ENCODE results near the gene FXYD2. TPM values are rescaled to one million over a fixed set of nuclear protein-coding genes. Genes with fewer than 3 reads are reported as not detected.
"Not testable (repeated sequence)": the region's sequence is repeated elsewhere in the genome, so short reads cannot be mapped to it uniquely, and the experiment has no call there.

FXYD2 gene
- total RNA-seq, 3 donors from 2014 or later (not counting 1 experiment from before 2014, with no cell fraction given) = 0.75 to 0.78 TPM; not detected in 1

GRCh38 chr11:117814766-117815261, 9.7 kb downstream of the FXYD2 start:
- H3K4me1 ChIP-seq (ENCODE audit: control insufficient read depth, insufficient read depth, low read length) = peaks cover 50% of the 10 kb centered on the region
- H3K9me3 ChIP-seq (ENCODE audit: control insufficient read depth, insufficient read depth, low read length) = no peaks in the 10 kb centered on the region
- intact Hi-C loops (cut with micrococcal nuclease) = no loop called here
- H3K4me1 Mint-ChIP-seq = peaks cover 16 to 43% of the 10 kb centered on the region in 2 donors
- TF ChIP-seq, protein P1, sequence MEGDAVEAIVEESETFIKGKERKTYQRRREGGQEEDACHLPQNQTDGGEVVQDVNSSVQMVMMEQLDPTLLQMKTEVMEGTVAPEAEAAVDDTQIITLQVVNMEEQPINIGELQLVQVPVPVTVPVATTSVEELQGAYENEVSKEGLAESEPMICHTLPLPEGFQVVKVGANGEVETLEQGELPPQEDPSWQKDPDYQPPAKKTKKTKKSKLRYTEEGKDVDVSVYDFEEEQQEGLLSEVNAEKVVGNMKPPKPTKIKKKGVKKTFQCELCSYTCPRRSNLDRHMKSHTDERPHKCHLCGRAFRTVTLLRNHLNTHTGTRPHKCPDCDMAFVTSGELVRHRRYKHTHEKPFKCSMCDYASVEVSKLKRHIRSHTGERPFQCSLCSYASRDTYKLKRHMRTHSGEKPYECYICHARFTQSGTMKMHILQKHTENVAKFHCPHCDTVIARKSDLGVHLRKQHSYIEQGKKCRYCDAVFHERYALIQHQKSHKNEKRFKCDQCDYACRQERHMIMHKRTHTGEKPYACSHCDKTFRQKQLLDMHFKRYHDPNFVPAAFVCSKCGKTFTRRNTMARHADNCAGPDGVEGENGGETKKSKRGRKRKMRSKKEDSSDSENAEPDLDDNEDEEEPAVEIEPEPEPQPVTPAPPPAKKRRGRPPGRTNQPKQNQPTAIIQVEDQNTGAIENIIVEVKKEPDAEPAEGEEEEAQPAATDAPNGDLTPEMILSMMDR (IDR thresholded peaks at IDR 0.05) = no peak
- peak; percentile 41 to 63 (median 56) for ATAC-seq
- H3K27me3 ChIP-seq (ENCODE audit: control insufficient read depth, insufficient read depth, low read length) = no peaks in the 10 kb centered on the region
- H3K27ac ChIP-seq (ENCODE audit: low read length) = peak overlapping the region; percentile 77
- WGBS (ENCODE audit: insufficient coverage) = 7% methylated on average over 13 of the region's 14 CpGs
- H3K4me3 Mint-ChIP-seq = peak overlapping the region; percentile 75
- peak overlapping the region; percentile 68 to 90 for H3K27ac Mint-ChIP-seq
- peak; percentile 65 to 96 for DNase-seq
- peaks cover 0 to 12% of the 10 kb centered on the region in 2 donors for H3K27me3 Mint-ChIP-seq (ENCODE audit: low read depth in 2 of 2)
- no peaks in the 10 kb centered on the region for H3K9me3 Mint-ChIP-seq
- no peaks in the 10 kb centered on the region for H3K36me3 Mint-ChIP-seq
- no peaks in the 10 kb centered on the region for H3K36me3 ChIP-seq (ENCODE audit: control insufficient read depth, insufficient read depth, low read length)
- H3K4me3 ChIP-seq (ENCODE audit: low read length) = no peak overlapping the region

DNA sequence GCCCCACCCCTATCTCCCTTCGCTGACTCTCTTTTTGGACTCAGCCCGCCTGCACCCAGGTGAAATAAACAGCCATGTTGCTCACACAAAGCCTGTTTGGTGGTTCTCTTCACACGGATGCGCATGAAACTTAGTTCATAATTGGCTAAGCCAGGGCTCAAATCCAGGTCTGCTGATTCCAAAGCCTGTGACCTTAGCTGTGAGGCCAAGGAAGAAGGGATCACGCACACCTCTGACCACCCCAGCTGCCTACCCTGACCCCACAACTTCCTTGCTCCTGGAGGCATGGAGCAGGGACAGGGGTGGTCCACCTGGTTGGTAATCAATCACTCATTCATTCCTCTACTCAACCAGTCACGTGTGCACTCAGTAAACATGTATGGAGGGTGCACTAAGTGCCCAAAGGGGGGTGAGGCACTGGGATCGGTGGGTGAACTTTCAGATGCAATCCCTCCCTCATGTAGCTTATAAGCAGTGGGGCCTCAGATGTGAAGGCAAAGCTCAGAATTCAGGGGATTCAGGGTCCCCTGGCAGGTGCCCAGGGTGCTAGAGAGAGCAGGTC, 10.3 kb downstream of the FXYD2 start:
- no peaks in the 10 kb centered on the region for H3K36me3 ChIP-seq (ENCODE audit: control insufficient read depth, insufficient read depth, low read length)
- H3K27me3 Mint-ChIP-seq (ENCODE audit: low read depth in 2 of 2) = peaks cover 0 to 13% of the 10 kb centered on the region in 2 donors
- intact Hi-C loops (cut with micrococcal nuclease) = no loop called here
- peak overlapping the region; percentile 77 for H3K27ac ChIP-seq (ENCODE audit: low read length)
- no peaks in the 10 kb centered on the region for H3K27me3 ChIP-seq (ENCODE audit: control insufficient read depth, insufficient read depth, low read length)
- peak overlapping the region in 1 of 2 donors; percentile 90 for H3K27ac Mint-ChIP-seq
- H3K4me1 Mint-ChIP-seq = peaks cover 16 to 43% of the 10 kb centered on the region in 2 donors
- H3K9me3 Mint-ChIP-seq = no peaks in the 10 kb centered on the region
- ATAC-seq (no peak), DNase-seq (no peak)
- H3K36me3 Mint-ChIP-seq = no peaks in the 10 kb centered on the region
- no peak overlapping the region for H3K4me3 ChIP-seq (ENCODE audit: low read length)
- TF ChIP-seq, protein P1 (IDR thresholded peaks at IDR 0.05) = no peak
- no peaks in the 10 kb centered on the region for H3K9me3 ChIP-seq (ENCODE audit: control insufficient read depth, insufficient read depth, low read length)
- 78% methylated on average over 7 of the region's 7 CpGs for WGBS (ENCODE audit: insufficient coverage)
- peaks cover 52% of the 10 kb centered on the region for H3K4me1 ChIP-seq (ENCODE audit: control insufficient read depth, insufficient read depth, low read length)
- peak overlapping the region; percentile 75 for H3K4me3 Mint-ChIP-seq

GRCh38 chr11:117810056-117810451, 14.5 kb downstream of the FXYD2 start:
- H3K27me3 ChIP-seq (ENCODE audit: control insufficient read depth, insufficient read depth, low read length); ATAC-seq; H3K36me3 ChIP-seq (ENCODE audit: control insufficient read depth, insufficient read depth, low read length); H3K36me3 Mint-ChIP-seq; intact Hi-C loops (cut with micrococcal nuclease); H3K27ac Mint-ChIP-seq; H3K9me3 ChIP-seq (ENCODE audit: control insufficient read depth, insufficient read depth, low read length); H3K9me3 Mint-ChIP-seq; H3K27ac ChIP-seq (ENCODE audit: low read length); H3K4me3 ChIP-seq (ENCODE audit: low read length); DNase-seq; H3K4me3 Mint-ChIP-seq: not testable (repeated sequence)
- H3K27me3 Mint-ChIP-seq (ENCODE audit: low read depth in 2 of 2) = peaks cover 0 to 18% of the 10 kb centered on the region in 2 donors
- H3K4me1 Mint-ChIP-seq = peaks cover 6 to 11% of the 10 kb centered on the region in 2 donors
- WGBS (ENCODE audit: insufficient coverage) = 84% methylated on average over 12 of the region's 12 CpGs
- H3K4me1 ChIP-seq (ENCODE audit: control insufficient read depth, insufficient read depth, low read length) = peaks cover 26% of the 10 kb centered on the region

DNA sequence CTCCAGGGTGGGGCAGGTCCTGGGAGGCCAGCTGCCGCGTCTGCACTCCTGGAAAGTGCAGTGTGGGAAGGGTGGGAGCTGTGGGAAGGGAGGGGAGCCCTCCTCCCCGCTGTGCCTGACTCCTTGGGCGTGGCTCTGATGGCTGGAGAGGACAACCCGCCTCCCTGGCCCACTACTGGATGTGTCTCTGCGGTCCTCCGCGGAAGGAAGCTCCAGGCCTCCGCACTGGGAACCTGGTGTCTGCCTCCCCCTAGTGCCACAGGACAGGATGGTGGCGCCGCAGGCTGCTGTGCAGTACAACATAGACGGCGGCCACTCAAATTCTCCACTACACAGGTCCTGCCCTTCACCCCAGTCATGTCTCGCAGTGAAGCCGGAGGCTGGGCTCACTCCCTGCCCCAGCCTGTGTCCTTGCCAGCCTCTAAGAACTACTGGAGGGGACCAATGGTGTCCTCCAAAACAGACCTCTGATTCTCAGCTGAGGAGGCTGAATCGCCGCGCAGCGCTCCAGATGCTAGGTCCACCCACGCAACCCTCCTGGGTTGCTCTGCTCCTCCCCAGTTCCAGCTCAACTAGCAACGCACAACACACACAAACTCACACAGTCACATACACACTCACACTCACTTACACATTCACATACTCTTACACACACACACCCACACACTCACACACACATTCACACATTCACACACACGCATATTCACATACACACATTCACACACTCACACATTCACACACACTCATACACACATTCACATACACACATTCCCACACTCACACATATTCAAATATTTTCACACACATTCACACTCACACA, 15.1 kb downstream of the FXYD2 start:
- Histone ChIP-seq H3K36me3 (ENCODE audit: control insufficient read depth, insufficient read depth, low read length) (no peaks in the 10 kb centered on the region), H3K9me3 (ENCODE audit: control insufficient read depth, insufficient read depth, low read length) (no peaks in the 10 kb centered on the region), H3K27ac (ENCODE audit: low read length) (no peak overlapping the region), H3K4me1 (ENCODE audit: control insufficient read depth, insufficient read depth, low read length) (peaks cover 20% of the 10 kb centered on the region), H3K4me3 (ENCODE audit: low read length) (no peak overlapping the region), H3K27me3 (ENCODE audit: control insufficient read depth, insufficient read depth, low read length) (no peaks in the 10 kb centered on the region)
- DNase-seq (peak in 1 of 2 donors; percentile 63), ATAC-seq (peak in 2 of 3 donors; percentile 50 to 63)
- Mint-ChIP-seq H3K27ac (no peak overlapping the region), H3K27me3 (ENCODE audit: low read depth in 2 of 2) (peaks cover 0 to 18% of the 10 kb centered on the region in 2 donors), H3K36me3 (no peaks in the 10 kb centered on the region), H3K4me3 (no peak overlapping the region), H3K9me3 (no peaks in the 10 kb centered on the region), H3K4me1 (peaks cover 0 to 5% of the 10 kb centered on the region in 2 donors)
- 44% methylated on average over 22 of the region's 22 CpGs for WGBS (ENCODE audit: insufficient coverage)
- TF ChIP-seq, protein P1 (IDR thresholded peaks at IDR 0.05) = no peak
- intact Hi-C loops (cut with micrococcal nuclease) = loop anchor here (10.0 kb wide), 1 partner anchor 365 kb away; the partner anchor contains the start of gene SCN2B

Measured in natural killer cell (primary cell).